ENCODE data around the gene HADHA.

HADHA gene

GRCh38 chr2:26235089-26235488, 9.3 kb downstream of the HADHA start:
- peak; percentile 23 for DNase-seq (ENCODE audit: low read depth)
- no peak overlapping the region for H3K4me3 ChIP-seq (ENCODE audit: low read length)
- TF ChIP-seq, protein P1, sequence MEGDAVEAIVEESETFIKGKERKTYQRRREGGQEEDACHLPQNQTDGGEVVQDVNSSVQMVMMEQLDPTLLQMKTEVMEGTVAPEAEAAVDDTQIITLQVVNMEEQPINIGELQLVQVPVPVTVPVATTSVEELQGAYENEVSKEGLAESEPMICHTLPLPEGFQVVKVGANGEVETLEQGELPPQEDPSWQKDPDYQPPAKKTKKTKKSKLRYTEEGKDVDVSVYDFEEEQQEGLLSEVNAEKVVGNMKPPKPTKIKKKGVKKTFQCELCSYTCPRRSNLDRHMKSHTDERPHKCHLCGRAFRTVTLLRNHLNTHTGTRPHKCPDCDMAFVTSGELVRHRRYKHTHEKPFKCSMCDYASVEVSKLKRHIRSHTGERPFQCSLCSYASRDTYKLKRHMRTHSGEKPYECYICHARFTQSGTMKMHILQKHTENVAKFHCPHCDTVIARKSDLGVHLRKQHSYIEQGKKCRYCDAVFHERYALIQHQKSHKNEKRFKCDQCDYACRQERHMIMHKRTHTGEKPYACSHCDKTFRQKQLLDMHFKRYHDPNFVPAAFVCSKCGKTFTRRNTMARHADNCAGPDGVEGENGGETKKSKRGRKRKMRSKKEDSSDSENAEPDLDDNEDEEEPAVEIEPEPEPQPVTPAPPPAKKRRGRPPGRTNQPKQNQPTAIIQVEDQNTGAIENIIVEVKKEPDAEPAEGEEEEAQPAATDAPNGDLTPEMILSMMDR (IDR thresholded peaks at IDR 0.05; ENCODE audit: insufficient read depth, low read depth, low read length, missing control alignments), result peak; percentile 42

GRCh38 chr2:26230806-26231205, 13.6 kb downstream of the HADHA start:
- DNase-seq (ENCODE audit: low read depth), result no peak
- H3K4me3 ChIP-seq (ENCODE audit: low read length), result no peak overlapping the region
- TF ChIP-seq, protein P1 (IDR thresholded peaks at IDR 0.05; ENCODE audit: insufficient read depth, low read depth, low read length, missing control alignments), result no peak

DNA sequence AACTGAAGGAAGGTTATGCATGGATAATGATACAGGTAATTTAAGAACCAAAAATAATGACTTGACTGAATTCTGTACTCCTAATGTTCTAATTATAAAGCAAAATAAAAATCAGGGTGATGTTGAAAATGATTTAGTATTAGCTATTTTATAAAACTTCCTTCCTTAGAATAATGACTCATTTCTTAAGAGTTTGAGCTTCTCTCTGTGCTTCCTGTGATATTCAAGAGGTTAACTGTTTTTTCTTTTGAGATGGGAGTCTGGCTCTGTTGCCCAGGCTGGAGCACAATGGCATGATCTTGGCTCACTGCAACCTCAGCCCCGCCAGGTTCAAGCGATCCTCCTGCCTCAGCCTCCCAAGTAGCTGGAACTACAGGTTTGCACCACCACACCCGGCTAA, 14.8 kb downstream of the HADHA start:
- TF ChIP-seq, protein P1 (IDR thresholded peaks at IDR 0.05; ENCODE audit: insufficient read depth, low read depth, low read length, missing control alignments), result no peak
- DNase-seq (ENCODE audit: low read depth), result no peak
- no peak overlapping the region for H3K4me3 ChIP-seq (ENCODE audit: low read length)

DNA sequence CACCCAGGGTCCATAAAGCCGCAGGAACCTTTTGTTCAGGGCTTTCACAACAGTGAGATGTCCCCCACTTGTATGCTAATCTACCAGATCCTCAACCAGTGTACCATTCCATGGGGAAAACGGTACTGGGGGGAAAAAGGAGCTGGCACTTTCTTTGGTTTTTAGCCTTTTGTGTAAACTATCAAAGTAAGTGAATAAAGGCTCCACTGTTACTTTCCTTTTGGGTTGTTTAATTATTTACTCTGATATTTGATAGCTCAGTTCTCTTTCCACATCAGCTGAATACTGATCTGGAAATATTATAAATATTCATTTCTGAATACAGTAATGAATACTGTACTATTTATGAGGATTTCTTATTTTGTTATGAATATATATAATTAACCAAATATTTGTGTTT, 20.3 kb downstream of the HADHA start:
- no peak for DNase-seq (ENCODE audit: low read depth)
- TF ChIP-seq, protein P1 (IDR thresholded peaks at IDR 0.05; ENCODE audit: insufficient read depth, low read depth, low read length, missing control alignments), result no peak
- H3K4me3 ChIP-seq (ENCODE audit: low read length), result no peak overlapping the region

- no peak overlapping the region for H3K4me3 ChIP-seq (ENCODE audit: low read length)
- no peak for DNase-seq (ENCODE audit: low read depth)
- TF ChIP-seq, protein P1 (IDR thresholded peaks at IDR 0.05; ENCODE audit: insufficient read depth, low read depth, low read length, missing control alignments), result no peak
Measured at GRCh38 chr2:26223018-26223417, 21.4 kb downstream of the HADHA start.

DNA sequence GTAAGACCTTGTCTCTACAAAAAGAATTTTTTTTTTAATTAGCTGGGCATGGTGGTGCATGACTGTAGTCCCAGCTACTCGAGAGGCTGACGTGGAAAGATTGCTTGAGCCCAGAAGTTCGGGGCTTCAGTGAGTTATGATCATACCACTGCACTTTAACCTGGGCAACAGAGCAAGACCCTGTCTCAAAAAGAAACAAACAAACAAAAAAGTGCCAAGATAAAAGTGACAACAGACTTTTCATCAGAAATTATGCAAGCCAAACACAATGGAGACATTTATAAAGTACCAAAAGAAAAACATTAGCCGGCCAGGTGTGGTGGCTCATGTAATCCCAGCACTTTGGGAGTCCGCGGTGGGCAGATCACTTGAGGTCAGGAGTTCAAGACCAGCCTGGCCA, 26.7 kb downstream of the HADHA start:
- no peak overlapping the region for H3K4me3 ChIP-seq (ENCODE audit: low read length)
- DNase-seq (ENCODE audit: low read depth), result no peak
- TF ChIP-seq, protein P1 (IDR thresholded peaks at IDR 0.05; ENCODE audit: insufficient read depth, low read depth, low read length, missing control alignments), result no peak

DNA sequence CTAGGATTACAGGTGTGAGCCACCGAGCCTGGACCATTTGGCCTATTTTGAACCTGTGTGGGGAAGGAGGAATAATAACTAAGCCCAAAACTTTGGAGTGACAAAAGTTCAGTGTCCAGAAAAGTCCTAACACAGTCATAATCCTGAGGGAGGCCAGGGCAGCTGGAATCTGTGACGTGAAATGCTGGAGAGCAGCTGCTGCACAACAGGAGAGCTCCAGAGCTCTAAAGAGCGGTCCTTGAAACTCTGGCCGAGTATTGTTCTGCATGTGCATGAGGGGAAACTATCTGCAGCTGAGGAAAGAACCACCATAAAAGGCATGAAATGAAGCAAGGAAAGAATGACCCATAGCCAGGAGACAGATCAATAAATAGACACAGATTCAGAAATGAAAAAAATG, 27.8 kb downstream of the HADHA start:
- DNase-seq (ENCODE audit: low read depth), result no peak
- H3K4me3 ChIP-seq (ENCODE audit: low read length), result no peak overlapping the region
- TF ChIP-seq, protein P1 (IDR thresholded peaks at IDR 0.05; ENCODE audit: insufficient read depth, low read depth, low read length, missing control alignments), result no peak

Data from epithelial cell of esophagus (primary cell).